GM06990 (cell line): ENCODE data around the gene PSMA6.
A peak's percentile ranks its signal among the peaks of the same experiment; 100 is the strongest.

ENCODE experiments used
- DNase-seq: peaks from one replicate; pipeline ENCODE4 v3.0.0-alpha.2; 2011; ENCODE audit not compliant: insufficient read length; ENCODE audit errors: extremely low read depth
- H3K27me3 ChIP-seq: replicated peaks from 2 replicates; pipeline ENCODE4 v1.6.0; 2011; ENCODE audit warnings: low read length; ENCODE audit not compliant: control insufficient read depth, insufficient read depth
- H3K36me3 ChIP-seq: 2 replicates; pipeline ENCODE4 v1.5.1; 2011; ENCODE audit warnings: low read length; ENCODE audit not compliant: control insufficient read depth, insufficient read depth
- H3K4me3 ChIP-seq: replicated peaks from 2 replicates; pipeline ENCODE4 v1.5.1; 2011; ENCODE audit warnings: low read depth, mild to moderate bottlenecking, control low read depth, low read length
- CTCF ChIP-seq: IDR thresholded peaks from 2 replicates; pipeline ENCODE4 v1.5.1; 2011; ENCODE audit warnings: low read length, control low read depth, mild to moderate bottlenecking, inconsistent platforms; ENCODE audit not compliant: insufficient read depth, poor library complexity, severe bottlenecking

Gene PSMA6

DNA sequence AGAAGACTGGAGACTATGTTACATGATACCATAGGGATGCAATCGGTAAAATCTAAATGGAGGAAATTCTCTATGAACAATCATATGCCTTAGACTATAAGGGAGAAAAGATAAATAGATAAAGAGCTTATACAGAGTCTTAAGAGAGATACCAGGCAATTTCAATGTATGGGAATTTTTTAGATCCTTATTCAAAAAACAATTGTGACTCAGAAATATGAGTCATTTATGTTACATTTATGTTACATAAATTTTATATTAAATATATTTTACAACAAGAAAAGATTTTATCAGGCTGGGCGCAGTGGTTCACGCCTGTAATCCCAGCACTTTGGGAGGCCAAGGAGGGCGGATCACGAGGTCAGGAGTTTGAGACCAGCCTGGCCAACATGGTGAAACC, 36.5 kb upstream of the PSMA6 start:
- no peak for TF ChIP-seq CTCF
- no peak overlapping the region for H3K4me3 ChIP-seq
- no peaks in the 10 kb centered on the region for H3K27me3 ChIP-seq
- DNase-seq: no peak
- no peaks in the 10 kb centered on the region for H3K36me3 ChIP-seq

DNA sequence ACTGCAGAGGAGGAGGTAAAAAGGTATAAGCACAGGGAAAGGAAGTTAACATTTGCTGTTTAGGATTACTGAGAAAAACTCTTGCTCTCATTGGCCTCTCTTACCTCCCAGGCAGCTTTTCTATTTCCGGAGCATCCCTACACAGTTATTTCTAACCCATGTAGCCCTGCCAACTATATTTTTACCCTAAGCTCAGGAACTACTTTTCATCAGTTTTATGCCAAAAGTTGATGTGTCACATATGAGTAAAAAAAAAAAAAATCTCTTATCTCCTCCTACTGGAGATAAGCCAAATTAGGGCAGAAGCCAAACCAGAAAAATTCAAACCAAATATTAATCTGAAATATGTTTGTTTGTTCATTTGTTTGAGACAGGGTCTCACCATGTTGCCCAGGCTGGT, 34.4 kb upstream of the PSMA6 start:
- TF ChIP-seq CTCF: no peak
- DNase-seq: no peak
- no peaks in the 10 kb centered on the region for H3K36me3 ChIP-seq
- no peak overlapping the region for H3K4me3 ChIP-seq
- no peaks in the 10 kb centered on the region for H3K27me3 ChIP-seq

DNA sequence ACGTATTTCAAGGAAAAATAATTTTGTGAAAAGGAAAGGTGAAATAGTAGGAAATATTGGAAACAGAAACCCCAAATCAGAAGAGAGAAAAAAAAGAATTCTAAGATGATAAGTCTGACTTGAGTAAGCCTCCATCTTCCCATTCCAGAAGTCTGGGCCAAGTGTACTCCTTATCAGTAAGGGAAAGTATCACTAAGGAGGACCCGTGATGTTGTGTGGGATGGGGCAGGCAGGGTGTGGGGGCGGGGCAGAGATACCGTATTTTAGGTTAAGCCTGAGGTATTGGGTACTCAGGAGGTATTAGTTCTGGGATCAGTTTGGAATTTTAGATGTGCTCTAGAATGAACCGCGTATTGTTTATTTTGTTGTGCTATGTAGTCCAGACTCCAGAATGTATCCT, 33.8 kb upstream of the PSMA6 start:
- Histone ChIP-seq H3K36me3 (no peaks in the 10 kb centered on the region), H3K4me3 (no peak overlapping the region), H3K27me3 (no peaks in the 10 kb centered on the region)
- TF ChIP-seq CTCF: no peak
- DNase-seq: no peak

DNA sequence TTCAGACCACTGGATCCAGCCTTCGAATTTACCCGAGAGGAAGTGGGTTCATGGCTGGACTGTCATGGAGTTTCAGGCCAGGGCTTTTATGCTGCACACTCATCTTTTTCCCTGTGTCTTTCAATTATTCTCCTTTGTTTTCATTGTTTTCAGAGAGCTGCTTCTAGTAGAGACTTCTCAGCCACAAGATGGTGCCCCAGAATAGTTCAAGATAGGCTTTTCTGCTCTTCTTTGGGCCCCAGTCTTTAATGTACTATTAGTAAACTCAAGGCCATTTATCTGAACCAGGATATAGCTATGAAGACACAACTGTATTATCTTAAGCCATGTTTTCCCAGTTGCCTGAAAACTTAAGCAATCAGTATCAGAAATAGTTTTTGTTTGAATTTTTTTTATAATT, 30.4 kb upstream of the PSMA6 start:
- peak; percentile 21 for TF ChIP-seq CTCF
- DNase-seq: no peak
- Histone ChIP-seq H3K36me3 (no peaks in the 10 kb centered on the region; the same call in 1 of the 2 replicates), H3K27me3 (no peaks in the 10 kb centered on the region), H3K4me3 (no peak overlapping the region)

DNA sequence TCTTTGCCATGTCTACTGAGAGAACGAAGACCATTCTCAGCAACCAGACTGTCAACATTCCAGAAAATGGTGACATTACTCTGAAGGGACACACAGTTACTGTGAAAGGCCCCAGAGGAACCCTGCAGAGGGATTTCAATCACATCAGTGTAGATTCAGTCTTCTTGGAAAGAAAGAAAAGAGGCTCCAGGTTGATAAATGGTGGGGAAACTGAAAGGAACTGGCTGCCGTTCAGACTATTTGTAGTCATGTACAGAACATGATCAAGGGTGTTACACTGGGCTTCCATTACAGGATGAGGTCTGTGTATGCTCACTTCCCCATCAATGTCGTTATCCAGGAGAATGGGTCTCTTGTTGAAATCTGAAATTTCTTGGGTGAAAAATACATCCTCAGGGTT, 29.7 kb upstream of the PSMA6 start:
- no peak overlapping the region for H3K4me3 ChIP-seq
- no peaks in the 10 kb centered on the region; the same call in 1 of the 2 replicates for H3K36me3 ChIP-seq
- no peak for TF ChIP-seq CTCF
- no peaks in the 10 kb centered on the region for H3K27me3 ChIP-seq
- DNase-seq: no peak

GRCh38 chr14:35268946-35269345, 23.2 kb upstream of the PSMA6 start:
- no peak overlapping the region for H3K4me3 ChIP-seq
- DNase-seq: no peak
- no peaks in the 10 kb centered on the region for H3K27me3 ChIP-seq
- peaks cover 3% of the 10 kb centered on the region for H3K36me3 ChIP-seq
- TF ChIP-seq CTCF: no peak
